PC-3 (cell line): ENCODE results near the gene ABCA2. TPM values are rescaled to one million over a fixed set of nuclear protein-coding genes. Genes with fewer than 3 reads are reported as not detected.

Experiments used
- ATAC-seq: fragments of 200-7000 bp; cut with Tn5 transposase; 2 replicates; pipeline ENCODE4 v1.9.1; 2020; ENCODE audit warnings: mild to moderate bottlenecking, moderate library complexity
- BruUV-seq: library from RNA; stranded (reverse); fragments of 400-500 nt; replicated peaks from 2 replicates; lab custom pipeline; 2021; lab: Mats Ljungman, UMichigan
- CTCF ChIA-PET: fragments of 300-600 bp; sonication (Branson Sonifier 250); formaldehyde crosslinking; loops from one replicate; lab custom pipeline; 2022; ENCODE audit warnings: antibody characterized with exemption; lab: Charles Lee
- POLR2A ChIA-PET: fragments of 300-600 bp; sonication (Branson Sonifier 250); formaldehyde crosslinking; loops from one replicate; lab custom pipeline; 2022; ENCODE audit warnings: antibody characterized with exemption; ENCODE audit not compliant: unreplicated experiment; lab: Charles Lee
- DNase-seq: peaks from one replicate; pipeline ENCODE4 v3.0.0-alpha.2; 2015
- H2AFZ ChIP-seq: fragments of 300-600 bp; sonication (generic); 2 replicates; pipeline ENCODE4 v1.6.0; 2016; ENCODE audit warnings: antibody characterized with exemption, low read length
- H3F3A ChIP-seq: fragments of 300-600 bp; sonication (generic); one replicate; pipeline ENCODE4 v1.6.0; 2017; ENCODE audit warnings: antibody characterized with exemption, low read length, control low read depth, mild to moderate bottlenecking; ENCODE audit not compliant: unreplicated experiment
- H3K27ac ChIP-seq: fragments of 300-600 bp; sonication (generic); 2 replicates; pipeline ENCODE4 v1.5.1; 2016; ENCODE audit warnings: mild to moderate bottlenecking, low read length
- H3K27me3 ChIP-seq: fragments of 300-600 bp; sonication (generic); 2 replicates; pipeline ENCODE4 v1.6.1; 2016; ENCODE audit warnings: low read length, mixed read lengths
- H3K36me3 ChIP-seq: fragments of 300-600 bp; sonication (generic); 2 replicates; pipeline ENCODE4 v1.6.1; 2016; ENCODE audit warnings: low read depth, mixed run types, low read length, mixed read lengths
- H3K4me1 ChIP-seq: fragments of 300-600 bp; sonication (generic); 2 replicates; pipeline ENCODE4 v1.5.1; 2016; ENCODE audit warnings: low read length; ENCODE audit not compliant: insufficient read depth
- H3K4me2 ChIP-seq: fragments of 300-600 bp; sonication (generic); 2 replicates; pipeline ENCODE4 v1.6.0; 2016; ENCODE audit warnings: low read length
- H3K4me3 ChIP-seq: fragments of 300-600 bp; sonication (generic); 2 replicates; pipeline ENCODE4 v1.5.1; 2016; ENCODE audit warnings: mild to moderate bottlenecking, low read length, mixed read lengths
- H3K79me2 ChIP-seq: fragments of 300-600 bp; sonication (generic); 2 replicates; pipeline ENCODE4 v1.6.1; 2017; ENCODE audit warnings: low read length, mixed read lengths
- H3K9ac ChIP-seq: fragments of 300-600 bp; sonication (generic); 2 replicates; pipeline ENCODE4 v1.6.0; 2016; ENCODE audit warnings: mild to moderate bottlenecking, low read length
- H3K9me2 ChIP-seq: fragments of 300-600 bp; sonication (generic); replicated peaks from 2 replicates; pipeline ENCODE4 v1.6.1; 2016; ENCODE audit warnings: mixed run types, low read length, mixed read lengths
- H3K9me3 ChIP-seq: fragments of 300-600 bp; sonication (generic); 2 replicates; pipeline ENCODE4 v1.6.1; 2016; ENCODE audit warnings: low read length, mixed read lengths
- H4K20me1 ChIP-seq: fragments of 300-600 bp; sonication (generic); 2 replicates; pipeline ENCODE4 v1.6.1; 2016; ENCODE audit warnings: low read length, mixed read lengths
- CTCF ChIP-seq: fragments of 300-600 bp; sonication (generic); conservative IDR thresholded peaks from 2 replicates; pipeline ENCODE4 v1.5.1; 2017; ENCODE audit warnings: antibody characterized with exemption, low read depth, mild to moderate bottlenecking, low read length
- EZH2 ChIP-seq: fragments of 300-600 bp; sonication (generic); IDR thresholded peaks from one replicate; pipeline ENCODE4 v1.6.1; 2017; ENCODE audit warnings: antibody characterized with exemption, mild to moderate bottlenecking, low read length; ENCODE audit not compliant: unreplicated experiment
- EZH2phosphoT487 ChIP-seq: fragments of 300-600 bp; sonication (generic); IDR thresholded peaks from 2 replicates; pipeline ENCODE4 v1.6.1; 2018; ENCODE audit warnings: mild to moderate bottlenecking, antibody characterized with exemption, low read length, borderline replicate concordance
- intact Hi-C: fragments of 100-400 bp; cut with micrococcal nuclease; formaldehyde crosslinking; loops from 2 replicates; pipeline ENCODE4 v1.9.0; 2023
- total RNA-seq: library from RNA; depleted of rRNA; stranded (reverse); fragments of >200 nt; gene quantifications from 2 replicates; pipeline ENCODE4 v1.2.3, GENCODE V29; 2014

Gene ABCA2
- total RNA-seq, 1 experiment from 2014 or later = 31.5 TPM

- intact Hi-C loops = no loop called here
- POLR2A ChIA-PET = no interaction called here
- no peaks in the 10 kb centered on the region for H3K9me2 ChIP-seq
- CTCF ChIA-PET = no interaction called here
- ATAC-seq (no peak), DNase-seq (no peak)
- no peak overlapping the region for H3K4me3 ChIP-seq
- no peaks in the 10 kb centered on the region for H3K27me3 ChIP-seq
- no peaks in the 10 kb centered on the region for H3K4me1 ChIP-seq
- H3K9me3 ChIP-seq = no peaks in the 10 kb centered on the region
- H3K4me2 ChIP-seq = no peak overlapping the region
- no peak overlapping the region for H3K9ac ChIP-seq
- H3K27ac ChIP-seq = no peak overlapping the region
- H4K20me1 ChIP-seq = no peaks in the 10 kb centered on the region
- H3F3A ChIP-seq = no peaks in the 10 kb centered on the region
- no TSS peak for BruUV-seq
- H2AFZ ChIP-seq = no peak overlapping the region
- TF ChIP-seq EZH2phosphoT487 (no peak), EZH2 (no peak), CTCF (no peak)
- no peaks in the 10 kb centered on the region for H3K79me2 ChIP-seq
- H3K36me3 ChIP-seq = no peaks in the 10 kb centered on the region
Observed at GRCh38 chr9:136972335-136972734, 55.7 kb downstream of the ABCA2 start.

- Histone ChIP-seq H3K79me2 (no peaks in the 10 kb centered on the region), H3K4me1 (no peaks in the 10 kb centered on the region), H3F3A (no peaks in the 10 kb centered on the region), H3K9ac (no peak overlapping the region), H3K27ac (no peak overlapping the region), H4K20me1 (no peaks in the 10 kb centered on the region), H3K9me3 (no peaks in the 10 kb centered on the region), H3K4me3 (no peak overlapping the region), H3K9me2 (no peaks in the 10 kb centered on the region), H3K27me3 (no peaks in the 10 kb centered on the region), H2AFZ (no peak overlapping the region), H3K4me2 (no peak overlapping the region), H3K36me3 (no peaks in the 10 kb centered on the region)
- no TSS peak for BruUV-seq
- no peak for DNase-seq
- intact Hi-C loops = no loop called here
- ChIA-PET POLR2A (no interaction called here), CTCF (no interaction called here)
- TF ChIP-seq EZH2phosphoT487 (no peak), CTCF (no peak), EZH2 (no peak)
- ATAC-seq = no peak
Observed at GRCh38 chr9:136971746-136972145, 56.3 kb downstream of the ABCA2 start.

- Histone ChIP-seq H3K4me3 (no peak overlapping the region), H3F3A (no peaks in the 10 kb centered on the region), H3K27ac (no peak overlapping the region), H3K4me2 (no peak overlapping the region), H3K36me3 (no peaks in the 10 kb centered on the region), H4K20me1 (no peaks in the 10 kb centered on the region), H3K4me1 (no peaks in the 10 kb centered on the region), H3K9me3 (no peaks in the 10 kb centered on the region), H3K79me2 (no peaks in the 10 kb centered on the region), H2AFZ (no peak overlapping the region), H3K27me3 (no peaks in the 10 kb centered on the region), H3K9me2 (no peaks in the 10 kb centered on the region), H3K9ac (no peak overlapping the region)
- no peak for ATAC-seq
- CTCF ChIA-PET = no interaction called here
- no peak for DNase-seq
- no TSS peak for BruUV-seq
- POLR2A ChIA-PET = no interaction called here
- intact Hi-C loops = no loop called here
- TF ChIP-seq EZH2phosphoT487 (no peak), EZH2 (no peak), CTCF (no peak)
Observed at GRCh38 chr9:136970361-136970760, 57.7 kb downstream of the ABCA2 start.
